Measurements from ENCODE around the gene DIPK1A.

DNA sequence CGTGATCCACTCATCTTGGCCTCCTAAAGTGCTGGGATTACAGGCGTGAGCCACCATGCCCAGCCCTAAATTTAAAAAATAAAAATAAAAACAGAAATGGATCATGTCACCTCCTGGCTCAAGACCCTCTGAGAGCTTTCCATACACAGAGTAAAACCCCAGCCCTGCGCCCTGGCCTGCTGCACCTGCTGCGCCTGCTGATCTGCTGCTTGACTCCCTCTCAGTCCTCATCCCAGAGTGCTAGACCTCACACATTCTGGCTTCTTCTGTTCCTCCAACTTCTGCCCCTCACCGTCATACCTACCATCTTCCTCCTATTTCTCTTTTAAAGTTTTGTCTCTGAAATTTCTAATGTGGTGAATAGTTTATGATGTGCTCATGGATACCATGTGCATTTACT is 42.7 kb upstream of the DIPK1A start:
- TF ChIP-seq CTCF (IDR thresholded peaks at IDR 0.05; ENCODE audit: borderline replicate concordance, extremely low read depth, low read length, poor library complexity, severe bottlenecking) (no peak), EZH2 (IDR thresholded peaks at IDR 0.05; ENCODE audit: borderline replicate concordance, low read depth, low read length, severe bottlenecking) (no peak)

All from DND-41 (cell line).